OCI-M2 (cell line): ENCODE results near the gene SOCS3.

ENCODE experiments used
- DNase-seq: peaks from one replicate; lab custom pipeline; 2025; ENCODE audit not compliant: unreplicated experiment; lab: John Stamatoyannopoulos, UW

SOCS3 gene

GRCh38 chr17:78351449-78352006, 8.3 kb downstream of the SOCS3 start:
- no peak for DNase-seq

- no peak for DNase-seq
Measured at GRCh38 chr17:78349891-78350642, 9.8 kb downstream of the SOCS3 start.

- no peak for DNase-seq
Measured at GRCh38 chr17:78348055-78348770, 11.7 kb downstream of the SOCS3 start.

GRCh38 chr17:78347453-78347852, 12.4 kb downstream of the SOCS3 start:
- no peak for DNase-seq

- no peak for DNase-seq
Measured at GRCh38 chr17:78346605-78347250, 13.1 kb downstream of the SOCS3 start.

GRCh38 chr17:78345791-78346494, 13.9 kb downstream of the SOCS3 start:
- DNase-seq, result no peak

GRCh38 chr17:78345172-78345571, 14.7 kb downstream of the SOCS3 start:
- no peak for DNase-seq

- DNase-seq, result no peak
Measured at GRCh38 chr17:78344666-78345065, 15.2 kb downstream of the SOCS3 start.

GRCh38 chr17:78343543-78344201, 16.2 kb downstream of the SOCS3 start:
- DNase-seq, result no peak

GRCh38 chr17:78343187-78343542, 16.7 kb downstream of the SOCS3 start:
- DNase-seq, result no peak

- no peak for DNase-seq
Measured at GRCh38 chr17:78342449-78343186, 17.3 kb downstream of the SOCS3 start.

GRCh38 chr17:78341559-78342448, 18.1 kb downstream of the SOCS3 start:
- DNase-seq, result no peak

- DNase-seq, result no peak
Measured at GRCh38 chr17:78340183-78340955, 19.5 kb downstream of the SOCS3 start.

GRCh38 chr17:78338486-78339259, 21.2 kb downstream of the SOCS3 start:
- DNase-seq, result no peak

- DNase-seq, result no peak
Measured at GRCh38 chr17:78337244-78338109, 22.4 kb downstream of the SOCS3 start.

GRCh38 chr17:78335209-78335608, 24.7 kb downstream of the SOCS3 start:
- no peak for DNase-seq

- no peak for DNase-seq
Measured at GRCh38 chr17:78332991-78333390, 26.9 kb downstream of the SOCS3 start.
